ENCODE data around the gene STOML1. TPM values are rescaled to one million over a fixed set of nuclear protein-coding genes. Genes with fewer than 3 reads are reported as not detected.
"Not testable (repeated sequence)": the region's sequence is repeated elsewhere in the genome, so short reads cannot be mapped to it uniquely, and the experiment has no call there.

Gene STOML1
- total RNA-seq, 1 donor from 2014 or later, result 32.2 TPM

DNA sequence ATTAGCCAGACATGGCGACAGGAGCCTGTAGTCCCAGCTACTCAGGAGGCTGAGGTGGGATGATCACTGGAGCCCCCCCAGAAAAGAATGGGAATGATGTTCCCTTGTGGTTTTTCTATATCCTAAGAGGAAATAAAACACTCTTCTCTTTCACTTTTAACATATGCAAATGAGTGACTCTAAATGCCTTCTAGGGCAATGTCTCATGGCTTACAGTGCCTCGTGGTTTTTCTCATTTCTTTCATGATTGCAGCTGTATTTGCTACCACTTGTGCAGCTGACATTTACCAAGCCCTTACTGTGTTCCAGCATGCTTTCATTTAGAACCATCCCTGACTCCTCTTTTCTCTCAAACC is 26.4 kb downstream of the STOML1 start:
- DNase-seq (ENCODE audit: low read depth), result peak; percentile 55

DNA sequence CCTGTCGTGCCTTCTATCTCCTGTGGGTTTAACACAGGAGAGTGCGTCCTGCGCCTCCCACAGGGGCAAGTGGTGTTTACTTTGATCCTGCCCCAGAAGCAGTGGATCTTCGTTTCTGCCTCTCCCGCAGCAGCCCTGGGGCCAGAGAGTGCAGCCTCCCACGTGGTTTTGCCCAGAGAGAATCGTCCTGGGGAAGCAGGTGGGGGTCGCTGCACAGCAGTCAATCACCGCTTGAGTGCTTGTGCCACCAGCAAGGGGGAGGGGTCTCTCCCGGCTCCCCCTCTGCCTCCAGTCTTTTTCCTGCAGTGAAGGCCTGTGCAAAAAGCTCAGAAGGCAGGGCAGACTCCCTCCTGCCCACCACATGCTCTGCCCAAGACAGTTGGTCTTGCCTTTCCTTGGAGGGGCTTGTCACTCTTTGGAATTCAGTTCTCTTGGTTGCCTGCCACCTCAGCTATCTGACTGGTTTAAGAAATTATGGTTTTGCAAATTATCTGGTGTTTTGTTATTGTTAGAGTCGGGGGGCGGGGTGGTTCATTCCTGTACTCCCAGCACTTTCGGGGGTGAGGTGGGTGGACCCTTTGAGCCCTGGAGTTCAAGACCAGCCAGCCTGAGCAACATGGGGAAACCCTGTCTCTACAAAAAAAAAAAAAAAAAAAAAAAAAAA is 26.9 kb downstream of the STOML1 start:
- DNase-seq (ENCODE audit: low read depth), result peak; percentile 41

DNA sequence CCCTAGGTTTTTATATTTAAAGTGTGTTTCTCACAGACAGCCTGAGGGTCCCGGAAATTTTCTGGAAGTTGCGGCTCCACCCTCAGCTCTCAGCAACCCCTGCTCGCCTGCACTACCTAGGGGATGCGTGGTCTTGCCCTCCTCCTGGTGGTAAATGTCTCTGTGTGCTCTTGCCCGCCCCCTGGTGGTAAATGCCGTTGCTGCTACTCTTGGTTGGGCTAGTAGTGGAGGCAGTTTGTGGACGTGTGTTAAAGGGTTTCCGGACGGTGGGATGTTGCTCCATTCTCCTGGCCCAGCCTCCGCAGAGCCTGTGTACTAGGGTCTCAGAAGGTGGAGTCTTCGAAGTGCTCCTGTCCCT is 27.4 kb downstream of the STOML1 start:
- DNase-seq (ENCODE audit: low read depth), result peak; percentile 86

DNA sequence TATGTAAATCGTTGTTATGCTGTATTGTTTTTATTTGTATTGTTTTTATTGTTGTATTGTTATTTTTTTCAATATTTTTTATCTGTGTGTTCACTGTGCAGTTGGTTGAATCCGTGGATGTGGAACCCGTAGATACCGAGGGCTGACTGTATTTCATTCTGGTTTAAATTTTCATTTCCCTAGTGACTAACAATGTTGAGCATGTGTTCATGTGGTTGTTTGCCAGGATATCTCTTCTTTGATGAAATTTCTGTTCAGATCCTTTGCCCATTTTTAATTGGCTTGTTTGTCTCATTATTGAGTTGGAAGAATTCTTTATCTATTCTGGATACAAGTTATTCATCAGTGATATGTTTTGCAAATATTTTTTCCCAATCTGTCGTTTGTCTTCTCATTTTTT is 29.7 kb downstream of the STOML1 start:
- DNase-seq (ENCODE audit: low read depth), result peak; percentile 40

DNA sequence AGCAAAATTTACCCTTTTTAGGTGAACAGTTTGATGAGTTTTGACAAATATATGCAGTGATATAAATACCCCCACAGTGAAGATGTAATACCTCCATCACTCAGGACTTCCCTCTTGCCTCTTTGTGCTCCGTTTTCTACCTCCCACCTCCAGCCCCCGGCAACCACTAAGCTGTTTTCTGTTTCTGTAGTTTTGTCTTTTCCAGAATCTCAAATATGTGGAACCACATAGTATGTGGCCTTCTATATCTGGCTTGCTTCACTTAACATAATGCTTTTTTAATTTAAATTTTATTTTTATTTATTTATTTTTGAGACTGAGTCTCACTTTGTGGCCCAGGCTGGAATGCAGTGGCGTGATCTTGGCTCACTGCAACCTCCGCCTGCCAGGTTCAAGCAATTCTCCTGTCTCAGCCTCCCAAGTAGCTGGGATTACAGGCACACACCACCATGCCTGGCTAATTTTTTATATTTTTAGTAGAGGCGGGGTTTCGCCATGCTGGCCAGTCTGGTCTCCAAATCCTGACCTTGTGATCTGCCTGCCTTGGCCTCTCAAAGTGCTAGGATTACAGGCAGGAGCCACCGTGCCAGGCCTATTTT is 31.5 kb downstream of the STOML1 start:
- not testable (repeated sequence) for DNase-seq (ENCODE audit: low read depth)

DNA sequence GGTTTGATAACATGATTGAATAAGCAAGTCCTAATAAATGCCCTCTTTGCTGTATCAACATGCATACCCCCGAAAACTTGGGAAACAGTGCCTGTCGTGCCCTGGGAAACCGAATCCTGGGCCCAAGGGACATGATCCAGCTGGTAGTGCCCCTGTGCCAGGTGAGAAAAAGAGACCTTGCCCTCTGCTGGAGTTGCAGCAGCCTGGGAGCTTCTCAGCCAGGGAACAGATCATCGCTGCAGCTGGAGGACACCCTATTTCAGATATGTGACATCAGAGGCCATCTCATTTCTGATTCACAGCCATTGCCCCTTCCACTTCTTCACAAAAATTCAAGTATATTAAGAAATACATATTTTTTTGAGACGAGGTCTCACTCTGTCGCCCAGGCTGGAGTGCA is 32.3 kb downstream of the STOML1 start:
- no peak for DNase-seq (ENCODE audit: low read depth)

DNA sequence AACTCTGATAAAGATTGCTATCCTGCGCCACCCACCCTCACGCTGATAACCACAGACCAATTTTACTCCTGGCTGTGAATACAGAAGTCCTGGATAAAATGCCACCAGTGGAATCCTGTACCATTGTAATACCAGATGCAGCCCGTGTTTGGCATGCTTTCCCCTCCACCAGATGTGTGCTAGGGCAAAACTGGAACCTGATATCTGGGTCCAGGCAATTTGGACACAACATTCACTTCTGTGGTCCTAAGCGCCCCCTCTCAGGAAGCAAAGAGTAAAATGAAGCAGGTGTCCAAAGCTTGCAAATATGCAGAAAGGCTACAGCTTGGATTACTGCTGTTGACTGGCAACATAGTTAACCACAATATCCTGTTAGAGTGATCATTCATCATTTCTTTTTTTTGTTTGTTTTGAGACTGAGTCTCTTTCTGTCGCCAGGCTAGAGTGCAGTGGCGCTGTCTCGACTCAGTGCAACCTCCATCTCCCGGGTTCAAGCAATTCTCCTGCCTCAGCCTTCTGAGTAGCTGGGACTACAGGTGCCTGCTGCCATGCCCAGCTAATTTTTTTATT is 33.0 kb downstream of the STOML1 start:
- peak; percentile 69 for DNase-seq (ENCODE audit: low read depth)

DNA sequence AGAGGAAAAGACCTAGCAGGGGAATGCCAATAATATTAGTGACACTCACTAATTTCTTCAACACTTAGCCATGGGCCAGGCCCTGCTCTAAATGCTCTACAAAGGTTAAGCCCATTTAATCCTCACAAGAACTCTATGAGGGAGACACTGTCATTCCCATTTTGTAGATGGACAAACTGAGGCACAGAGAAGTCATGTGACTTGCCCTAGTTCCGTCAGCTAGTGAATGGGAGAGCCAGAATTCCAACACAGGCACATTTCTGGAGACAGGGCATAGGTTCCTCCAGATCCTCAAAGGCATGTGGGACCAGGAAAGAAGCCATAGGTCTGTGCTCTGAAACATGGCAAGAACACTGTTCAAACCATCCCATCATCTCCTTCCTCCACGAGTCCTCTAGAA is 34.3 kb downstream of the STOML1 start:
- no peak for DNase-seq (ENCODE audit: low read depth)

DNA sequence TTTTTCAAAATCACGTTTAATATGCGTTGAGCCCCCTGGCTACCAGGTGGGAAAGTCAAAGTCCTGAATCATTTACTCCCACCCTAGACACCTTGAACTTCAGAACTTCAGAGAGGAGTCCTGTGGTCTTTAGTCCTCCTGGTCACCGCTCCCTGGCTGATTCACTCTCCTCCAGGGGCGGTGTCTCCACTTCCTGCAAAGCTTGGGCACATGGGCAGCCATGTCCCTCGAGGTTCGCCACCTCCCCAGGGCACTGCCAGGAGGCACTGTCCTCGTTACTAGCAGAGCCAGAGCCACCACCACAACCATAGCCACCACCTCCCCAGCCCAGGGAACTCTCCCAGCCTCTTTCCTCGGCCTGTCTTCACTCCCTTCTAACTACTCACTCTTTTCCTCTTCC is 34.8 kb downstream of the STOML1 start:
- DNase-seq (ENCODE audit: low read depth), result peak; percentile 53

DNA sequence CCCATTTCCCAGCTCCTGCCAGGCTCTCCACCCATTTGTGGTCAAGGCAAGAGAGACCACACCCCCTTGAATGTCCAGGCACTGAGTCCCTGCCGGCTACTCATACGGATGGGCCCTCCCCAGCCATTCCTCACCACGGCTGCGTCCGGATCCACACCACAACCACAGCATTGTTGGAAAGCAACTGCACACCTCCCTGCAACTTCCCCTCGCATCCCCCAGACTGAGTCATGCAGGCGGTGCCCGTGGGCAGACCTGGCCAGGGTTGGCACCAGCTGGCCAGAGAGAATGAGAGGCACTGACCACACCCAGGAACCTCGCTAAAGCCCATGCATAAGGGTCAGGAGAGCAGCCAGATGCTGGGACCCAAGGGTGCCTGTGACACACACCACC is 35.4 kb downstream of the STOML1 start:
- peak; percentile 98 for DNase-seq (ENCODE audit: low read depth)

DNA sequence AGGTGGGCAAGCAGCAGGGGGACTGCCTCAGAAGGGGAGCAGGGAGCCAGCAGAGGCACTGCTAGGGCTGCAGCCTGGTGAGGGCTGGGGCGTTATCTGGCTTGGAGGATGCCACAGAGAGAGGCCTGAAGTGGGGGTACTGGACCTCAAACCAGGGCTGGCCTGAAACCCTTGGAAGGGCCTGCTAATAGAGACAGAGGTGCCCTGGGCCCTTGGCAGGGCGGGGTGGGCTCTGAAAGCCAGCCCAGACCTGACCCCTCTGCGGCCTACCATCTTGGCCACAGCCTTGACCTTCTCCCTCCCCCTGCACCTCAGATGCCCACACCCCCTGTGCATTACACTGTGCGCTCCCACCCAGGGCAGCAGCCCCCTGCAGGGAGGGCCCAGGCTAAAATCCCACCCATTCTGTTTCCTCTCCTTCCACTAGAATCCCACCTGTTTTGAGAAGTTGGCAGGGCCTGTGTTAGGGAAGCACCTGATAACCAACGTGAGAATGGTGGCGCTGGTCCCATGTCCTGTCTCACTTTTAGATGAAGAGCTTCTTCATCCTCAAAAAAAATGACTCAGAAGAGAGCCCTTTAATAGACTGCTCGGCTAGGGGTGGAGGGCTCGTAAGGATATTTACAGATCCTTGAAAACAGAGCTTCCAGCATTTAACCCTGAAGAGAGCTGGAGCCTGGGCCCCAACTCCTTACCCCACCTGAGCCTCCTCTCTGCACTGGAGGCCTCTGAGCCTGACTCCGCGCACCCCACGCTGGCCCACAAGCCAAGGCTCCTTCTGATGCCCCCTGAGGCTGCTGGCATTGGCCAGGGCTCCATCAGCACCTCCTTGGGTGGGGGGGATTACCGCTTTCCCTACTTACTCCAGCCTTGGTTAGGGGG is 36.0 kb downstream of the STOML1 start:
- DNase-seq (ENCODE audit: low read depth), result no peak

DNA sequence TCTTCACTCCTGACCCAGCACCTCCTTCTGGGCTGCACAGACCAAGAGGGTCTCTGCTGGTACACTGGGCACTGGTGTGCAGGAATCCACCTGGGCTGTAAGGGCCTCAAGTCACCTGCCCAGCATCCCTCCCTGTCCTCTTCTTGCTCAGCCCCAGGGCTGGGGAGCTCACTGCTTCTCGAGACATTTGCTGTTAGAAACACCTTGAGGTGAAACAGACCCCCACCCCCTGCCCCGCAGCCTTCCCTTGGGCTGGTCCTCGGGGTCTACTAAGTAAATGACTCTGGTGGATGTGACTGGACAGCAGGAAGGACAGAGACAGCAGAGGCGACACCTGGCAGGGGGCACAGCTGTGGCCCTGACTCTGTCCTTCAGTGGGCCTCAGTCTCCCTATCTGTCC is 36.8 kb downstream of the STOML1 start:
- no peak for DNase-seq (ENCODE audit: low read depth)

DNA sequence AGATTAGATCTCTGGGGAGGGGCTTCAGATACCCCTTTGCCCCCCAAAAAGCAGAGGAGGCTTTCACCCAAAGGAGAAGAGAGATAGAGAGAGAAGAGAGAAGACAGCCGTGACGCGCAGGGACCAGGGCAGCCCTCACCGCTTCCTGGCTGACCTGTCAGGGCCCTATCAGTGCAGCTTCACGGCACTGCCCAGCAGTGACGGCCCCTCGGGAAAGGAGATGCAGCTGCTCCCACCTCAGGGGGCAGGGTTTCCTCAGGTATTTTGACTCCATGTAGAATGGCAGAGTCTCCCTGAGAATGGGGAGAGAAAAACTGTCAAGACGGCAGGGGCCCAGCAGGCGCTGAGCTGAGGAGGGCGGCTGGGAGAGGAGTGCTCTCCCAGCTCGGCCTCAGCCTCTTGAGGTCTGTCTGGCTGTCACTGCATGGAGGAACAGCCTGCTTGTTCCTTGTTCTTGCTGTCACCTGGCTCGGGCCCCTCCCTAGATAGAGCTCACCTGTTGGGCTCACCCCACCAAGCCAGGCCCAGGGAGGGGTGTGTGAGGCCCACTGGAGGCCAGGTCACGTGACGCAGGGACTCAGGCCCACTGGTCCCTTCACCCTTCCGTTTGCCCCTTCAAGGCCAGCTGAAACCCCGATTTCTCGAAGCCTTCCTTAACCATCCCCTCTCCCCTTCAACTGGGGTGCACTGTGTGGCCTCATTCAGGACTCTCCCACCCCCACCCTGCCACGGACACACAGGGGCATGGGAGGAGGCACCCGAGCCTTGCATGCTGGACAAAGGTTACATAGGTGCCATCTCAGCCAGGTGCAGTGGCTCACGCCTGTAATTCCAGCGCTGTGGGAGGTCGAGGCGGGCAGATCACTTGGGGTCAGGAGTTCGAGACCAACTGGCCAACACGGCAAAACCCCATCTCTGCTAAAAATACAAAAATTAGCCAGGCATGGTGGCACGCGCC is 37.6 kb downstream of the STOML1 start:
- no peak for DNase-seq (ENCODE audit: low read depth)

DNA sequence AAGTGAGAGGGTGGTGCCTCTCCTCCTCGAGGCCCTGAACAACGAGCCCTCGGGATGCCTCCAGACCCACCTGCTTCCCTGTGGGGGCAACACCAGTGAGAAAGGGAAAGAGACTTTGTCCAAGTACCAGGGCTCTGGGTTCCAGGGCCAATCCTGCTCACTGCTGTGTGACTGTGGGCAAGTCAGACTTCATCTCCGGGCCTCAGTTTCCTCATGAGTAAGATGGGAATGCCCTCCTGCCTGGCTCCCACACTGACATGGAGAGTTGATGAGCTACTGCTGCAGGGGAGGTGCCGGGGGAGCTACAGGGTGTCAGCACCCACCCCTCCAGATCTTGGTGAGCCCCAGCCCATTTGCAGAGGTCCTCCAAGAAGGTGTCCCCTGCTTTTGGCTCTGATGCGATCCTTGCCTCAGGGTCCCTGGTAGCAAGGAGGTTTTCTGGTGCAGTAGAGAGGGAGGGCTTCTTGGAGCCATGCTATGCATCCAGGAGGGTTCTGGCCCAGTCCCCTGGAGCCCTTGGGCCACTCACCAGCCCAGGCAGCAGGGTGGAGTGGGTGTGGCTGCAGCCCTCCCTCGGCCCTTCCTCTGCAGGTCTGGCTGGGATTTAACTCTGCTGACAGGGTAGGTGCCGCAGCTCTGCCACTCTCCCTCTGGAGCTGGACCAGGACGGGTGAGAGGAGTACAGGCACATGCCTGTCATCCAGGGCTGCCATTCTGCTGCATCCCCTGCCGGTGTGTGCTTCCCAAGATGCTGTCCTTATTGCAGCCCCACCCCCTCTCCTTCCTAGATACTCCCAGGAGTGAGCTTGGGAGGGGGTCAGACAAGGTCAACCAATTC is 39.0 kb downstream of the STOML1 start:
- DNase-seq (ENCODE audit: low read depth), result no peak

DNA sequence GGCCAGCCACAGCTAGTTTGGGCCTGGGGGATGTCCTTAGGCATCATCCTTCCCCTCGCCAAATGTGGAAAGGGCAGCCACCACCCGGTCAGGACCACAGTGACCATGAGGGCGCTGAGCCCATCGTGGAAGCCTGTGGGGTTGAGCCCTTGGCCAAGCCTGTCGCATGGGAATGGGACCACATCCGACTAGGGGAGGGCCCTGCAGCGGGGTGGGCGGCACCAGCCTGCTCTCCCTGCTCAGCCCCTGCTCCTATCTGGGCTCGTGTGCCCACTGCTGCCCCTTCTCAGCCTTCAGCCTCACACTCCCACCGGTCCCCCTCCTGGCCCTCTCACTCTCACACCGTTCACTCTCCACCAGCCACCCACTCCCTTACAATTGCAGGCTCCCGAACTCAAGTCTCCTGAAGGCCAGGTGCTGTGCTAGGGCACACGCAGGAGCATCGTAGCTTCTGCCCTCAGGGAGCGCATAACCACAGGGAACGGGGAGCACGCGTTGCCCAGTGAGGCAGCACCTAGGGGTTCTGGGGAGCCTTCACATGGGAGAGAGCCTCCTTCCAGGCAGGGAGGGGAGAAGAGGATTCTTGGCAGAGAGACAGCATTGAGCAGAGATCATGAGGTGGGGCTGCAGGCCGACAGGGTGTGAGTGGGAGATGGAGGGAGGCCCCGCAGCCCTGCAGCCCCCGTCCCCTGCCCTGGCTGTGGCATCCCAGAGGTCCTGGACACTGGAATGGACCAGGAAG is 39.8 kb downstream of the STOML1 start:
- peak; percentile 38 for DNase-seq (ENCODE audit: low read depth)

DNA sequence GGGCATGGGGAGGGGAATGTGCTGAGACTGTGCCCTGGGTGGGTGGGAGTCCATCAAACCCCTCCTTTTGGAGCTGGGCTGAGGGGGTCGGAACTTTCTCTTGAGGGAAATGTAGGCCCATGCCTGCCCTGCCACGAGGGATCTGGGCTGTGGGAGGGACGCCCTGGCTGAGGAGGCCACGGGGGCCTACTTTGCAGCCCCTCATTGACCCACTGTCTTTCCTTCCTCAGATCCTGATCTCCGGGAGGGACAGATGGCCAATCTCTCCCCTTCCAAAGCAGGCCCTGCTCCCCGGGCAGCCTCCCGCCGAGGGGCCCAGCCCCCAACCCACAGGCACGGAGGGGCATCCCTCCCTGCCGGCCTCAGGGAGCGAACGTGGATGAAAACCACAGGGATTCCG is 40.5 kb downstream of the STOML1 start:
- peak; percentile 41 for DNase-seq (ENCODE audit: low read depth)

DNA sequence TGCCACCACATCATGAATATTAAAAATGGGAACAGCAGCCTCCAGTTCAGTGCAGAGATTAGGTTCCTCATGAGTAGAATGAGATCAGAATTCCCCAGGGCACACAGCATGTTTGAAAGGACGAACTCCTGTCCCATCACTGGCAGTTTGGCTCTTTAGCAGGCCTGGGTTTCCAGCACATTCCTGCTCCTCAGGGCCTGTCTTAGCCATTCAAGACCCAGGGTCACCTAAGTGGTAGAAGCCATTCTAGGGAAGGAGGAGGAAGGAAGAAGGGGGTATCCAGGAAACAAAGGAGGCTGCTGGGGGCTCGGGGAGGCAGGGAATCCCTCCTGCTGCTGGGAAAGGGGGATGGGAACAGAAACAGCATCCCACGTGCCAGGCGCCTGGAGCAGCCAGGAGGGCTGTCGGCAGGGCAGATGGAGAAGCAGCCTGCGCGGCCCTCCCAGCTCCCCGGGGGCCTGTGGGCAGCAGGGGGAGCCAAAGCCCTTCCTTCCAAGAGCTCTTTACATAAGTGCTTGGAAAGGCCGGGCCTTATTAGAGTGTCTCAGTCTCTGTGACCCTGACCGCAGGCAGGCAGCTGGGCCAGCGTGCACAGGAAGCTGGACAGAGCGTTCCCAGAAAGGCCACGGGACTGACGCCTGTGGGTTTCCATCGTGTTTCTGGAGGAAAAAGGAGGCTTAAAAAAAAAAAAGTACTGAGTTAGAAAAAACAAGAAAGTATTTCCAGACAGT is 41.1 kb downstream of the STOML1 start:
- peak; percentile 99 for DNase-seq (ENCODE audit: low read depth)

DNA sequence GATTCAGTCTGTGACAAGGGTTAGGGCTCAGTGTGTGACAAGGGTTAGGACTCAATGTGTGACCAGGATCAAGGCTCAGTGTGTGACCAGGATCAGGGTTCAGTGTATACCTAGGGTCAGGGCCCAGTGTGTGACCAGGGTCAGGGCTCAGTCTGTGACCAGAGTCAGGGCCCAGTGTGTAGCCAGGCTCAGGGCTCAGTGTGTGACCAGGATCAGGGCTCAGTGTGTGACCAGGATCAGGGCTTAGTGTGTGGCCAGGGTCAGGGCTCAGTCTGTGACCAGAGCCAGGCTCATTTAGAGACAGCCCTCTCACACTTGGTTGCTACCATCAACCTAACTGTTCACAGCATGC is 41.6 kb downstream of the STOML1 start:
- DNase-seq (ENCODE audit: low read depth), result no peak

DNA sequence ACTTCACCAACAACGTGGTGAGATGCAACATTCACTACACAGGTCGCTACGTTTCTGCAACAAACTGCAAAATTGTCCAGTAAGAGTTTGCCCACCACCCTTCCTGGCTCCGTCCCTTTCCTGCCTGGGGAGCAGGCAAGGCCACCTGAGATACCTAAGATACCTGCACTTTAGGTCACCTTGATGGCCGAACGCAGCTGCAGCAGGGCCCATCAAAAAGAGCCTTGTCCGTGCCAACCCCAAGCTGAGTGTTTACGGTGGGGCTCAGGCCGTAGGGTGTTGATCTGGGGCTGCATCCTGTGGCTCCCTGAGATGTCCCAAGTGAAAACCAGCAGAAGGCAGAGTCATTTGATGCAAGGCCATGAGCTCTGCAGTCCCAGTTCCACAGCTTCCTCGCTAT is 42.6 kb downstream of the STOML1 start:
- DNase-seq (ENCODE audit: low read depth), result no peak

All from myocyte (in vitro differentiated cells).